ENCODE data around the gene ANKS1B.

Gene ANKS1B

DNA sequence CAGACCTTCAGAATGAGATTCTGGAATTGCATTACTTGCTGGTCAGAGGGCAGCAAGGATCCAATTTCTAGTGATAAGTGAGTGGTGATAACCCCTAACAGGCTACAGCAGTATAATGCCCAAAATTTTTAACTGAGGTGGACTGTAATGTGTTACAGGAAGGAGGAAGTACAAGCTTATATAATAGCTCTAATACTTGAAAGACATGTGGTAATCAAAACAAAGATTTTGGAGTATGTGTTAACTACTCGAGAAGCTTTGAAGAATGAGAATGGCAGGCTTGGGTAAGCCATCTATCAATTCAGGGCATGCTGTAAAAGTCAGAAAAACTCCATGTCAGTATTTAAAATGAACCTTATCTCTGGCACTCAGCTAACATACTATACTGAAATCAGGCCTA, 70.5 kb downstream of the ANKS1B start:
- Histone ChIP-seq H3K27me3 (replicated peaks) (no peaks in the 10 kb centered on the region), H3K27ac (no peak overlapping the region), H3K36me3 (replicated peaks) (no peaks in the 10 kb centered on the region), H3K4me3 (ENCODE audit: low read depth, low read length) (no peak overlapping the region)
- no peak for DNase-seq
- in situ Hi-C loops (cut with HindIII; ENCODE audit: low pct_ligation_motif_present, low sequenced_read_pairs): no loop called here
- TF ChIP-seq, protein P1, sequence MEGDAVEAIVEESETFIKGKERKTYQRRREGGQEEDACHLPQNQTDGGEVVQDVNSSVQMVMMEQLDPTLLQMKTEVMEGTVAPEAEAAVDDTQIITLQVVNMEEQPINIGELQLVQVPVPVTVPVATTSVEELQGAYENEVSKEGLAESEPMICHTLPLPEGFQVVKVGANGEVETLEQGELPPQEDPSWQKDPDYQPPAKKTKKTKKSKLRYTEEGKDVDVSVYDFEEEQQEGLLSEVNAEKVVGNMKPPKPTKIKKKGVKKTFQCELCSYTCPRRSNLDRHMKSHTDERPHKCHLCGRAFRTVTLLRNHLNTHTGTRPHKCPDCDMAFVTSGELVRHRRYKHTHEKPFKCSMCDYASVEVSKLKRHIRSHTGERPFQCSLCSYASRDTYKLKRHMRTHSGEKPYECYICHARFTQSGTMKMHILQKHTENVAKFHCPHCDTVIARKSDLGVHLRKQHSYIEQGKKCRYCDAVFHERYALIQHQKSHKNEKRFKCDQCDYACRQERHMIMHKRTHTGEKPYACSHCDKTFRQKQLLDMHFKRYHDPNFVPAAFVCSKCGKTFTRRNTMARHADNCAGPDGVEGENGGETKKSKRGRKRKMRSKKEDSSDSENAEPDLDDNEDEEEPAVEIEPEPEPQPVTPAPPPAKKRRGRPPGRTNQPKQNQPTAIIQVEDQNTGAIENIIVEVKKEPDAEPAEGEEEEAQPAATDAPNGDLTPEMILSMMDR (IDR thresholded peaks at IDR 0.05; ENCODE audit: low read depth, low read length, missing control alignments): no peak

DNA sequence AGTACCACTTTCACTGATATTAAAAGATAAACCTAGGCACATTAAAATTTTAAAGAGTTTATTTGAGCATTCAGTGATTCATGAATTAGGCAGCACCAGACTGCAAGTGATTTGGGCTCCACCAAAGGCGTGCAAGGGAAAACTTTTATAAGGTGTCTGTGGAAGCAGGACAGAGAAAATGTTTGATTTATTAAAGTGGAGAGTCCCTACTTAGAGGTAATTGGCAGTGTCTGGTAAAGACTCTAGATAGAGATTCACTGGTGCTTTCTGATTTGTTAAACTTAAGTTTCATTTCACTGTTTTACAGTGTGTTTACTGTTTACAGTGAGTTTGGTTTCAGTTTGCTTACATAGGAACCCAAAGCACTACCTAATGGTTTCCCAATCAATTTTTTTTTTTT, 72.8 kb downstream of the ANKS1B start:
- Histone ChIP-seq H3K4me3 (ENCODE audit: low read depth, low read length) (no peak overlapping the region), H3K27ac (peak overlapping the region; percentile 73), H3K36me3 (replicated peaks) (no peaks in the 10 kb centered on the region), H3K27me3 (replicated peaks) (no peaks in the 10 kb centered on the region)
- no peak for DNase-seq
- TF ChIP-seq, protein P1 (IDR thresholded peaks at IDR 0.05; ENCODE audit: low read depth, low read length, missing control alignments): no peak
- in situ Hi-C loops (cut with HindIII; ENCODE audit: low pct_ligation_motif_present, low sequenced_read_pairs): no loop called here

DNA sequence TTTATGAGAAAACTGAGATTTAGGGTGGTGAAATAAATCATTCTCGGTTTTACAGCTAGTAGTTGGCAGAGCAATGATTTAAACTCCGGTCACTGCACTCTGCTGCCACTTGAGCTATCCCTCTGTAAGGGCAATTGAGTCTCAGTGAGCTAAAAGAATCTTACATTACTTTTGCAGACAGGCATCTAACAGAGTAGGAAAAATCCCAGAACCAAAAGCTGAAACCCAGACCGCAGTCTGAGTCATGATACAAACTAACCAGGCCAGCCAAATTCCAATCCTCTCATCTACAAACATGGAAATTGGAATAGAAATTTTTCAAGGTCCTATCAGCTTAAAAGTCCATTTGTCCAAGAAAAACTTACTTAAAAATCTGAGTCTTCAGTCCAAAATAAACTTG, 73.7 kb downstream of the ANKS1B start:
- Histone ChIP-seq H3K27ac (peak overlapping the region; percentile 73), H3K27me3 (replicated peaks) (no peaks in the 10 kb centered on the region), H3K36me3 (replicated peaks) (no peaks in the 10 kb centered on the region), H3K4me3 (ENCODE audit: low read depth, low read length) (no peak overlapping the region)
- peak; percentile 91 for DNase-seq
- TF ChIP-seq, protein P1 (IDR thresholded peaks at IDR 0.05; ENCODE audit: low read depth, low read length, missing control alignments): no peak
- in situ Hi-C loops (cut with HindIII; ENCODE audit: low pct_ligation_motif_present, low sequenced_read_pairs): no loop called here

DNA sequence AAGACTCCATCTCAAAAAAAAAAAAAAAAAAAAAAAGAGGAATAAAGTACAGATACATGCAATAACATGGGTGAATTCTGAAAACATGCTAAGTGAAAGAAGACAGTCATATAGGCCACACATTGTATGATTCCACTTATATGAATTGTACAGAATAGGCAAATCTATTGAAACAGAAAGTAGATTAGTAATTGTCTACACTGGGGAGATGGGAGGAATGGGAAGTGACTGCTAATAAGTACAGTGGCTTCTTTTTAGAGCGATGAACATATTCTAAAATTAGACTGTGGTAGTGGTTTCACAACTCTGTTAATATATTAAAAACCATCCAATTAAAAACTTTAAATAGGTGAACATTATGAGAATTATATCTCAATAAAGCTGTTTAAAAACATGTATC, 74.4 kb downstream of the ANKS1B start:
- DNase-seq: no peak
- H3K4me3 ChIP-seq (ENCODE audit: low read depth, low read length): no peak overlapping the region
- H3K27ac ChIP-seq: no peak overlapping the region
- in situ Hi-C loops (cut with HindIII; ENCODE audit: low pct_ligation_motif_present, low sequenced_read_pairs): no loop called here
- TF ChIP-seq, protein P1 (IDR thresholded peaks at IDR 0.05; ENCODE audit: low read depth, low read length, missing control alignments): no peak
- no peaks in the 10 kb centered on the region for H3K36me3 ChIP-seq (replicated peaks)
- H3K27me3 ChIP-seq (replicated peaks): no peaks in the 10 kb centered on the region

DNA sequence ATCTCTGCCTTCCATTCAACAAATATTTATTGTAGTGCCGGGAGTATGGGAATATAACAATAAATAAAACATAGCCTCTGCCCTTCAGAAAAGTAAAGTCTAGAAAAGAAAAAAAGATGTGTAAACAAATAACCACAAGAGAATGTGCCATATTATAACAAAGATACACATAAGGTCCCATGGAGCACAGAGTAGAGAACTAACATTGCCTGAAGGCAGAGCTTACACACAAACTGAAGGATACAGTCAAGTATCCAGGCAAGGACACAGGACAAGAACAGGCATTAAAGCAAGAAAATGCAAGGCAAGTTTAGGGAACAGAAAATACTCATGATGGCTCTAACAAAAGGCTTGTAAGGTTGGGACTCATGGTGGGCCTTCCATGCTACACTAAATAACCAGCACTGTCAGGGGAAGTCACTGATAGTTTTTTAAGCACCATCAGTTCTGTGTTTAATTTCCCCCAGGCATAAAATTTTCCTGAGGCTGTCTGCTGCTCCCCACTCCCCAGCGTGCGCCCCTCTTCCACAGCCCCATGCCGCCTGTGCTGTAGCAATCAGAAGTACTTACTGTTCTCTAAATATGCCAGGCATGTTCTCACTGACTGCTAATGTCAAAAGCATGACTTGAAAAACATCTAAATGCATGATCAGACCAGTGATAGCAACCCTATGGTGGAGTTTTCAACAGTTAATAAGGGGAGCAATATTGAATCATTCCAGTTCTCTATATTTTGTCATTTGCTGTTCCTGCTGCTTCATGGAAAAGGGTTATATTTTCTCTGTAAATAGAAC, 77.8 kb downstream of the ANKS1B start:
- DNase-seq: no peak
- in situ Hi-C loops (cut with HindIII; ENCODE audit: low pct_ligation_motif_present, low sequenced_read_pairs): no loop called here
- no peaks in the 10 kb centered on the region for H3K36me3 ChIP-seq (replicated peaks)
- TF ChIP-seq, protein P1 (IDR thresholded peaks at IDR 0.05; ENCODE audit: low read depth, low read length, missing control alignments): no peak
- H3K27ac ChIP-seq: no peak overlapping the region
- no peak overlapping the region for H3K4me3 ChIP-seq (ENCODE audit: low read depth, low read length)
- no peaks in the 10 kb centered on the region for H3K27me3 ChIP-seq (replicated peaks)

DNA sequence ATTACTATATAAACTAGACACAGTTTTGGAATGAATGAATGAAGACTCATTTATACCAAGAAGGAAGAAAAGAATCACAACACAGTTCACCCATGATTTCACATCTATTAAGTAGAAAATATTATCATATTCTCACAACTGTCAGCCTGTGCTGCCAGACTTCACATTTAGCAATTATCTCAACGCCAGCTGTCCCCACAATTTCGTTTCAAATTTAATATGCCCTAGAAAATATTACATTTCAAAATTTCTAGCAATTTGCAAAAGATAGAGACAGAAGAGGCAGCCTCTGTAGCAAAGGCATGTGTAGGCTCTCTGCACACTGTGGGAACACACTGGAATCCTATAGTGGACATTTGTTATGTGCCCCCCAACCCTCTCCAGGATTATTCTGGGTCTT, 83.6 kb downstream of the ANKS1B start:
- TF ChIP-seq, protein P1 (IDR thresholded peaks at IDR 0.05; ENCODE audit: low read depth, low read length, missing control alignments): no peak
- no peak for DNase-seq
- in situ Hi-C loops (cut with HindIII; ENCODE audit: low pct_ligation_motif_present, low sequenced_read_pairs): no loop called here
- no peak overlapping the region for H3K27ac ChIP-seq
- no peak overlapping the region for H3K4me3 ChIP-seq (ENCODE audit: low read depth, low read length)
- no peaks in the 10 kb centered on the region for H3K27me3 ChIP-seq (replicated peaks)
- H3K36me3 ChIP-seq (replicated peaks): no peaks in the 10 kb centered on the region

Measured in brain microvascular endothelial cell (primary cell).